GM19043 (cell line): Measurements from ENCODE around the gene LAMB4.

Experiments
- ATAC-seq: cut with Tn5 transposase; IDR thresholded peaks from one replicate; pipeline ENCODE4 v1.9.1; 2021; ENCODE audit warnings: low read depth; ENCODE audit not compliant: unreplicated experiment

LAMB4 gene

GRCh38 chr7:108142675-108143259 lies 12.6 kb upstream of the LAMB4 start:
- no peak for ATAC-seq

GRCh38 chr7:108142180-108142579 lies 12.0 kb upstream of the LAMB4 start:
- ATAC-seq = no peak

- ATAC-seq = no peak
These were observed 10.5 kb upstream of the LAMB4 start for GRCh38 chr7:108140671-108141070.

- ATAC-seq = no peak
These were observed 8.8 kb upstream of the LAMB4 start for GRCh38 chr7:108138911-108139310.

GRCh38 chr7:108137993-108138392 lies 7.8 kb upstream of the LAMB4 start:
- ATAC-seq = no peak

GRCh38 chr7:108137040-108137439 lies 6.9 kb upstream of the LAMB4 start:
- no peak for ATAC-seq

- peak; percentile 5 for ATAC-seq
These were observed 6.1 kb upstream of the LAMB4 start for GRCh38 chr7:108136191-108136688.

GRCh38 chr7:108135446-108136190 lies 5.5 kb upstream of the LAMB4 start:
- peak; percentile 92 for ATAC-seq

- no peak for ATAC-seq
These were observed 4.3 kb upstream of the LAMB4 start for GRCh38 chr7:108134486-108134885.

- no peak for ATAC-seq
These were observed 2.5 kb upstream of the LAMB4 start for GRCh38 chr7:108132551-108133265.

- ATAC-seq = no peak
These were observed 869 bp downstream of the LAMB4 start for GRCh38 chr7:108129018-108129965.

GRCh38 chr7:108128514-108128913 lies 1.6 kb downstream of the LAMB4 start:
- no peak for ATAC-seq

- ATAC-seq = no peak
These were observed 2.7 kb downstream of the LAMB4 start for GRCh38 chr7:108127461-108127860.

GRCh38 chr7:108124820-108125219 lies 5.3 kb downstream of the LAMB4 start:
- no peak for ATAC-seq

- ATAC-seq = no peak
These were observed 8.0 kb downstream of the LAMB4 start for GRCh38 chr7:108122181-108122580.

GRCh38 chr7:108120933-108121332 lies 9.2 kb downstream of the LAMB4 start:
- ATAC-seq = no peak

- no peak for ATAC-seq
These were observed 10.0 kb downstream of the LAMB4 start for GRCh38 chr7:108120196-108120595.

- no peak for ATAC-seq
These were observed 11.2 kb downstream of the LAMB4 start for GRCh38 chr7:108118959-108119358.

GRCh38 chr7:108114117-108114841 lies 15.9 kb downstream of the LAMB4 start:
- ATAC-seq = peak; percentile 82

- ATAC-seq = no peak
These were observed 17.5 kb downstream of the LAMB4 start for GRCh38 chr7:108112683-108113082.
